Measurements from ENCODE around the gene VPS35L. TPM values are rescaled to one million over a fixed set of nuclear protein-coding genes. Genes with fewer than 3 reads are reported as not detected.

Gene VPS35L
- total and polyA plus RNA-seq, 2 of the 13 experiments (the other 11 are each of a cell fraction or from before 2014, with no cell fraction given): 1.4 to 1.6 TPM

GRCh38 chr16:19717741-19718623, 162.5 kb downstream of the VPS35L start, which contains the start of the genes IQCK and KNOP1 (continued):
- TF ChIP-seq ZNF646 (CRISPR knock-in tag; IDR thresholded peaks at IDR 0.05) (no peak), SNRNP70 (IDR thresholded peaks at IDR 0.05; ENCODE audit: low read depth, low read length) (no peak), STAT5B (CRISPR knock-in tag; IDR thresholded peaks at IDR 0.05) (no peak; the same call in none of the 2 replicates), RFXANK (CRISPR knock-in tag; IDR thresholded peaks at IDR 0.05) (no peak), FUBP1 (CRISPR knock-in tag; IDR thresholded peaks at IDR 0.05; ENCODE audit: borderline replicate concordance) (no peak), CCDC6 (CRISPR knock-in tag; IDR thresholded peaks at IDR 0.05) (peak; percentile 69), ZEB1 (IDR thresholded peaks at IDR 0.05; ENCODE audit: insufficient replicate concordance, low read depth) (no peak), ZFP36L1 (CRISPR knock-in tag; IDR thresholded peaks at IDR 0.05) (peak; percentile 91), ATRX (CRISPR knock-in tag; IDR thresholded peaks at IDR 0.05; ENCODE audit: borderline replicate concordance) (no peak), TRAFD1 (CRISPR knock-in tag; IDR thresholded peaks at IDR 0.05; ENCODE audit: borderline replicate concordance) (peak; percentile 48; the same call in 1 of the 2 replicates), SOX5 (CRISPR knock-in tag; IDR thresholded peaks at IDR 0.05; ENCODE audit: borderline replicate concordance) (no peak; the same call in 1 of the 2 replicates), CHD2 (IDR thresholded peaks at IDR 0.05; ENCODE audit: low read depth, low read length) (no peak; the same call in 1 of the 2 replicates), TRIM22 (IDR thresholded peaks at IDR 0.05) (no peak), IKZF1 (IDR thresholded peaks at IDR 0.05) (no peak)

Data from HepG2 (cell line).